TTC549 (cell line): ENCODE measurements around the gene MDN1.

Experiments used
- FAIRE-seq: peaks from 2 replicates; lab custom pipeline; 2012; peaks lifted over from hg19 to GRCh38; lab: Jason Lieb, UNC

MDN1 gene

GRCh38 chr6:89693207-89693606 lies 126.4 kb downstream of the MDN1 start:
- FAIRE-seq = no peak

- FAIRE-seq = no peak
These were observed 127.3 kb downstream of the MDN1 start for GRCh38 chr6:89692256-89692655.

GRCh38 chr6:89690944-89691324 lies 128.7 kb downstream of the MDN1 start:
- FAIRE-seq = no peak

GRCh38 chr6:89689732-89690131 lies 129.9 kb downstream of the MDN1 start:
- FAIRE-seq = no peak

GRCh38 chr6:89688328-89688727 lies 131.3 kb downstream of the MDN1 start:
- FAIRE-seq = no peak

- no peak for FAIRE-seq
These were observed 134.3 kb downstream of the MDN1 start for GRCh38 chr6:89685311-89685710.

GRCh38 chr6:89682991-89683390 lies 136.6 kb downstream of the MDN1 start:
- FAIRE-seq = no peak

- no peak for FAIRE-seq
These were observed 137.5 kb downstream of the MDN1 start for GRCh38 chr6:89681983-89682564.

- FAIRE-seq = no peak
These were observed 139.0 kb downstream of the MDN1 start for GRCh38 chr6:89680551-89680950.

GRCh38 chr6:89680150-89680549 lies 139.4 kb downstream of the MDN1 start:
- no peak for FAIRE-seq

GRCh38 chr6:89679215-89680120 lies 140.1 kb downstream of the MDN1 start:
- FAIRE-seq = no peak

GRCh38 chr6:89678531-89678930 lies 141.1 kb downstream of the MDN1 start:
- no peak for FAIRE-seq

GRCh38 chr6:89675949-89676748 lies 143.4 kb downstream of the MDN1 start:
- no peak for FAIRE-seq

- no peak for FAIRE-seq
These were observed 148.5 kb downstream of the MDN1 start for GRCh38 chr6:89670935-89671565.

- FAIRE-seq = no peak
These were observed 150.6 kb downstream of the MDN1 start for GRCh38 chr6:89669002-89669401.

GRCh38 chr6:89667872-89668556 lies 151.6 kb downstream of the MDN1 start:
- FAIRE-seq = no peak

- no peak for FAIRE-seq
These were observed 156.9 kb downstream of the MDN1 start for GRCh38 chr6:89662659-89663223.

GRCh38 chr6:89661559-89661958 lies 158.0 kb downstream of the MDN1 start:
- no peak for FAIRE-seq

GRCh38 chr6:89660981-89661380 lies 158.6 kb downstream of the MDN1 start:
- no peak for FAIRE-seq

- no peak for FAIRE-seq
These were observed 162.0 kb downstream of the MDN1 start for GRCh38 chr6:89657445-89658158.

- no peak for FAIRE-seq
These were observed 164.5 kb downstream of the MDN1 start for GRCh38 chr6:89655122-89655521.
